WTC11 (cell line): Measurements from ENCODE around the gene PARD3B. TPM values are rescaled to one million over a fixed set of nuclear protein-coding genes. Genes with fewer than 3 reads are reported as not detected.

Experiments
- ATAC-seq: fragments of 200-7000 bp; cut with Tn5 transposase; 2 replicates; pipeline ENCODE4 v1.10.0; 2021; ENCODE audit warnings: mild to moderate bottlenecking, moderate library complexity
- CTCF ChIA-PET: fragments of 300-600 bp; sonication (Branson Sonifier 250); formaldehyde crosslinking; loops from one replicate; lab custom pipeline; 2021; ENCODE audit warnings: antibody characterized with exemption; lab: Charles Lee
- POLR2A ChIA-PET: fragments of 350-600 bp; sonication (Branson Sonifier 250); formaldehyde crosslinking; loops from one replicate; lab custom pipeline; 2021; ENCODE audit warnings: antibody characterized with exemption; lab: Charles Lee
- DNase-seq: peaks from one replicate; pipeline ENCODE4 v3.0.0; 2021; ENCODE audit warnings: low spot score
- H3K27ac Mint-ChIP-seq: 2 replicates; pipeline ENCODE4 v1.8.0; 2021; ENCODE audit warnings: mixed read lengths
- H3K27me3 Mint-ChIP-seq: 2 replicates; pipeline ENCODE4 v1.8.0; 2021; ENCODE audit warnings: low read depth, mild to moderate bottlenecking, moderate library complexity, mixed read lengths
- H3K36me3 Mint-ChIP-seq: 2 replicates; pipeline ENCODE4 v1.8.0; 2021; ENCODE audit warnings: mixed read lengths
- H3K4me1 Mint-ChIP-seq: 2 replicates; pipeline ENCODE4 v1.8.0; 2022; ENCODE audit warnings: mixed read lengths
- H3K4me3 Mint-ChIP-seq: 2 replicates; pipeline ENCODE4 v1.8.0; 2021; ENCODE audit warnings: mild to moderate bottlenecking, moderate library complexity, mixed read lengths
- H3K9me3 Mint-ChIP-seq: 2 replicates; pipeline ENCODE4 v1.8.0; 2021; ENCODE audit warnings: mixed read lengths
- AFF4 ChIP-seq: sonication (generic); formaldehyde crosslinking; IDR thresholded peaks from 2 replicates; pipeline ENCODE4 v1.8.1; 2023; ENCODE audit warnings: mild to moderate bottlenecking, missing genetic modification reagents, borderline replicate concordance
- CREB1 ChIP-seq: sonication (generic); formaldehyde crosslinking; IDR thresholded peaks from 2 replicates; pipeline ENCODE4 v1.8.0; 2023; ENCODE audit warnings: mild to moderate bottlenecking, missing genetic modification reagents
- E2F5 ChIP-seq: sonication (generic); formaldehyde crosslinking; IDR thresholded peaks from 2 replicates; pipeline ENCODE4 v1.8.1; 2022; ENCODE audit warnings: mild to moderate bottlenecking, moderate library complexity, missing genetic modification reagents
- FOXJ3 ChIP-seq: sonication (generic); formaldehyde crosslinking; IDR thresholded peaks from 2 replicates; pipeline ENCODE4 v1.9.0; 2021; ENCODE audit warnings: missing genetic modification reagents, mild to moderate bottlenecking, borderline replicate concordance
- HMGA2 ChIP-seq: fragments of 250-450 bp; sonication (Bioruptor Pico); IDR thresholded peaks from 2 replicates; pipeline ENCODE4 v1.4.0; 2021; ENCODE audit warnings: mild to moderate bottlenecking, moderate library complexity
- IRF1 ChIP-seq: sonication (generic); formaldehyde crosslinking; IDR thresholded peaks from 2 replicates; pipeline ENCODE4 v1.8.0; 2023; ENCODE audit warnings: missing genetic modification reagents
- KAT7 ChIP-seq: sonication (generic); formaldehyde crosslinking; IDR thresholded peaks from 2 replicates; pipeline ENCODE4 v1.8.1; 2023; ENCODE audit warnings: missing genetic modification reagents, mild to moderate bottlenecking, borderline replicate concordance
- MXD4 ChIP-seq: fragments of 250-450 bp; sonication (Bioruptor Pico); IDR thresholded peaks from 2 replicates; pipeline ENCODE4 v1.8.0; 2021; ENCODE audit warnings: mild to moderate bottlenecking, moderate library complexity, borderline replicate concordance
- NFATC4 ChIP-seq: fragments of 250-450 bp; sonication (Bioruptor Pico); IDR thresholded peaks from 2 replicates; pipeline ENCODE4 v1.9.0; 2021; ENCODE audit warnings: mild to moderate bottlenecking
- NFE2L1 ChIP-seq: sonication (generic); formaldehyde crosslinking; IDR thresholded peaks from 2 replicates; pipeline ENCODE4 v1.8.1; 2023; ENCODE audit warnings: missing genetic modification reagents
- ZNF416 ChIP-seq: fragments of 250-450 bp; sonication (Bioruptor Pico); IDR thresholded peaks from 2 replicates; pipeline ENCODE4 v1.9.0; 2021; ENCODE audit warnings: mild to moderate bottlenecking, inconsistent platforms
- ZNF532 ChIP-seq: fragments of 250-450 bp; sonication (Bioruptor Pico); IDR thresholded peaks from 2 replicates; pipeline ENCODE4 v1.9.0; 2021; ENCODE audit warnings: mild to moderate bottlenecking, borderline replicate concordance
- total RNA-seq: library from RNA; stranded (reverse); gene quantifications from 3 replicates; pipeline ENCODE4 v1.2.3, GENCODE V29; 2021

PARD3B gene
- total RNA-seq, 1 experiment from 2014 or later: 5.6 TPM

- TF ChIP-seq IRF1 (CRISPR knock-in tag): no peak
Observed at GRCh38 chr2:204533629-204534370, 11.5 kb upstream of the PARD3B start (continued).

GRCh38 chr2:204535356-204535755 is 9.9 kb upstream of the PARD3B start:
- Mint-ChIP-seq H3K4me1 (0 out of 2 replicates have a peak, but pooled peaks cover 5% of the 10 kb centered on the region), H3K27ac (no peak overlapping the region), H3K9me3 (no peaks in the 10 kb centered on the region), H3K36me3 (no peaks in the 10 kb centered on the region), H3K4me3 (no peak overlapping the region), H3K27me3 (no peaks in the 10 kb centered on the region)
- DNase-seq: no peak
- ATAC-seq: no peak
- TF ChIP-seq ZNF416 (CRISPR knock-in tag) (no peak), NFE2L1 (CRISPR knock-in tag) (no peak), HMGA2 (CRISPR knock-in tag) (no peak)
- POLR2A ChIA-PET: no interaction called here
- CTCF ChIA-PET: no interaction called here

- DNase-seq (no peak), ATAC-seq (no peak)
- TF ChIP-seq ZNF532 (CRISPR knock-in tag) (no peak), HMGA2 (CRISPR knock-in tag) (no peak), E2F5 (CRISPR knock-in tag) (no peak), KAT7 (CRISPR knock-in tag) (no peak), AFF4 (CRISPR knock-in tag) (no peak), MXD4 (no peak), NFATC4 (no peak), CREB1 (CRISPR knock-in tag) (no peak), FOXJ3 (CRISPR knock-in tag) (no peak)
- 0 out of 2 replicates have a peak, but pooled peaks cover 2% of the 10 kb centered on the region for H3K4me1 Mint-ChIP-seq
- ChIA-PET POLR2A (no interaction called here), CTCF (no interaction called here)
- no peak overlapping the region for H3K4me3 Mint-ChIP-seq
- no peaks in the 10 kb centered on the region for H3K27me3 Mint-ChIP-seq
- no peak overlapping the region for H3K27ac Mint-ChIP-seq
- no peaks in the 10 kb centered on the region for H3K36me3 Mint-ChIP-seq
- H3K9me3 Mint-ChIP-seq: no peaks in the 10 kb centered on the region
Observed at GRCh38 chr2:204535764-204536163, 9.5 kb upstream of the PARD3B start.
